SIG-M5 (cell line): Measurements from ENCODE around the gene CLUH.
"Not testable (repeated sequence)": the region's sequence is repeated elsewhere in the genome, so short reads cannot be mapped to it uniquely, and the experiment has no call there.

Source experiments
- DNase-seq: peaks from one replicate; lab custom pipeline; 2025; lab: John Stamatoyannopoulos, UW

CLUH gene

GRCh38 chr17:2687074-2687418, 24.5 kb downstream of the CLUH start:
- no peak for DNase-seq

- DNase-seq: no peak
Observed at GRCh38 chr17:2685696-2686095, 25.9 kb downstream of the CLUH start.

- DNase-seq: no peak
Observed at GRCh38 chr17:2684549-2684948, 27.0 kb downstream of the CLUH start.

- DNase-seq: no peak
Observed at GRCh38 chr17:2683912-2684311, 27.7 kb downstream of the CLUH start.

- DNase-seq: no peak
Observed at GRCh38 chr17:2682176-2682938, 29.2 kb downstream of the CLUH start.

GRCh38 chr17:2681650-2682049, 29.9 kb downstream of the CLUH start:
- DNase-seq: no peak

GRCh38 chr17:2680961-2681360, 30.6 kb downstream of the CLUH start:
- DNase-seq: no peak

GRCh38 chr17:2679247-2679646, 32.3 kb downstream of the CLUH start:
- DNase-seq: not testable (repeated sequence)

GRCh38 chr17:2672026-2672425, 39.5 kb downstream of the CLUH start:
- DNase-seq: no peak

GRCh38 chr17:2660410-2660809, 51.2 kb downstream of the CLUH start:
- DNase-seq: not testable (repeated sequence)

GRCh38 chr17:2659337-2659736, 52.2 kb downstream of the CLUH start:
- DNase-seq: not testable (repeated sequence)

GRCh38 chr17:2656283-2656682, 55.3 kb downstream of the CLUH start:
- DNase-seq: no peak

GRCh38 chr17:2655546-2655945, 56.0 kb downstream of the CLUH start:
- DNase-seq: no peak

GRCh38 chr17:2652911-2653310, 58.7 kb downstream of the CLUH start:
- DNase-seq: not testable (repeated sequence)

GRCh38 chr17:2649191-2649590, 62.4 kb downstream of the CLUH start:
- DNase-seq: no peak

- DNase-seq: no peak
Observed at GRCh38 chr17:2647957-2648356, 63.6 kb downstream of the CLUH start.

- no peak for DNase-seq
Observed at GRCh38 chr17:2644971-2645370, 66.6 kb downstream of the CLUH start.
